Retinal pigment epithelial cell (primary cell): ENCODE measurements around the gene CHRM2.

Experiments
- DNase-seq: peaks from one replicate; pipeline ENCODE4 v3.0.0-alpha.2; 2010; ENCODE audit warnings: low read depth
- H3K4me3 ChIP-seq: 2 replicates; pipeline ENCODE4 v1.5.1; 2011; ENCODE audit warnings: mild to moderate bottlenecking, low read length, control low read depth, moderate library complexity
- TF ChIP-seq, protein P1 (sequence below): conservative IDR thresholded peaks from 2 replicates; pipeline ENCODE4 v1.5.1; 2011; ENCODE audit warnings: low read depth, low read length, control low read depth, inconsistent platforms

The CHRM2 gene

DNA sequence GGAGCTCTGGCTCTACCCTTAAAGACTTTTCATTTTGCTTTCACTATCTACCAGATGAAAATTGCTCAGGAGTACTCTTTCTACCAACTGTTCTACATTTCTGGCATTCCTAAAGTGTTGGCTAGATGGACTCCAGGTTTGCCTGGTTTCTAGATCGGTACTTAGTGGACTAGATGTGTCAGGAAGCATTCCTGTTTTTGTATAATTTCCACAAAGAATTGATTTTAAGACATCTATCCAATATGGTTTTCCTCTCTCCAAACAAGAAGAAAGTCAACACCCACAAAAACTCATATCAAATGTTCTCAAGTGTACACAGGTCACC, 157.7 kb downstream of the CHRM2 start:
- no peak overlapping the region for H3K4me3 ChIP-seq

DNA sequence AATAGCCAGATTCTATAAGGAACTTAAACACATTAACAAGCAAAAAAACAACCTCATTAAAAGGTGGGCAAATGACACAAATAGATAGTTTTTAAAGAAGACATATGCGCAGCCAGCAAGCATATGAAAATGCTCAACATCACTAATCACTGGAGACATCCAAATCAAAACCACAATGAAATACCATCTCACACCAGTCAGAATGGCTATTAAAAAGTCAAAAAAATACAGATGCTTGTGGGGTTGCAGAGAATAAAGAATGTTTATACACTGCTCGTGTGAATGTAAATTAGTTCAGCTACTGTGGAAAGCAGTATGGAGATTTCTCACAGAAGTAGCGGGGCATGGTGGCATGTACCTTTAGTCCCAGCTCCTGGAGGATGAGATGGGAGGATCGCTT, 164.0 kb downstream of the CHRM2 start:
- H3K4me3 ChIP-seq: no peak overlapping the region
- DNase-seq: no peak
- TF ChIP-seq, protein P1, sequence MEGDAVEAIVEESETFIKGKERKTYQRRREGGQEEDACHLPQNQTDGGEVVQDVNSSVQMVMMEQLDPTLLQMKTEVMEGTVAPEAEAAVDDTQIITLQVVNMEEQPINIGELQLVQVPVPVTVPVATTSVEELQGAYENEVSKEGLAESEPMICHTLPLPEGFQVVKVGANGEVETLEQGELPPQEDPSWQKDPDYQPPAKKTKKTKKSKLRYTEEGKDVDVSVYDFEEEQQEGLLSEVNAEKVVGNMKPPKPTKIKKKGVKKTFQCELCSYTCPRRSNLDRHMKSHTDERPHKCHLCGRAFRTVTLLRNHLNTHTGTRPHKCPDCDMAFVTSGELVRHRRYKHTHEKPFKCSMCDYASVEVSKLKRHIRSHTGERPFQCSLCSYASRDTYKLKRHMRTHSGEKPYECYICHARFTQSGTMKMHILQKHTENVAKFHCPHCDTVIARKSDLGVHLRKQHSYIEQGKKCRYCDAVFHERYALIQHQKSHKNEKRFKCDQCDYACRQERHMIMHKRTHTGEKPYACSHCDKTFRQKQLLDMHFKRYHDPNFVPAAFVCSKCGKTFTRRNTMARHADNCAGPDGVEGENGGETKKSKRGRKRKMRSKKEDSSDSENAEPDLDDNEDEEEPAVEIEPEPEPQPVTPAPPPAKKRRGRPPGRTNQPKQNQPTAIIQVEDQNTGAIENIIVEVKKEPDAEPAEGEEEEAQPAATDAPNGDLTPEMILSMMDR: no peak

More for the DNA sequence above, 157.7 kb downstream of the CHRM2 start:
- TF ChIP-seq, protein P1: no peak
- no peak for DNase-seq

DNA sequence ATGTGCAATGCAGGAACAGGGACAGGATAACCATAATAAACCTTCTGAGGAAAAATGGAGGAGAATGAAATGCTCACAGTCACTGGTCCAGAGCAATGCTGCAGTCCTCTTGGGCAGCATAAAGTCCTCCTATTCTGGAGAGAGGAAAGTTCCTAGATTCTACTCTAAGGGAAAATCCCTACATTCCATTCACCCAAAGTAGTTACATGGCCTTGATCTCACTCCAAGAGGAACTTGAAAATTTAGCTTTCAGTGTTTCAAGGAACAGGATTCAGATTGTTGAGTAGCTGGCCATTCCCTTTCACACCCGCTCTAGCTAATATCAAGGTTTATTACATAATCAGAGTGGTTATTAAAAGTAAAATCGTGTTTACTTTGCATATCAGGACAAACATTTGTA, 168.3 kb downstream of the CHRM2 start:
- TF ChIP-seq, protein P1: no peak
- DNase-seq: no peak
- no peak overlapping the region for H3K4me3 ChIP-seq

DNA sequence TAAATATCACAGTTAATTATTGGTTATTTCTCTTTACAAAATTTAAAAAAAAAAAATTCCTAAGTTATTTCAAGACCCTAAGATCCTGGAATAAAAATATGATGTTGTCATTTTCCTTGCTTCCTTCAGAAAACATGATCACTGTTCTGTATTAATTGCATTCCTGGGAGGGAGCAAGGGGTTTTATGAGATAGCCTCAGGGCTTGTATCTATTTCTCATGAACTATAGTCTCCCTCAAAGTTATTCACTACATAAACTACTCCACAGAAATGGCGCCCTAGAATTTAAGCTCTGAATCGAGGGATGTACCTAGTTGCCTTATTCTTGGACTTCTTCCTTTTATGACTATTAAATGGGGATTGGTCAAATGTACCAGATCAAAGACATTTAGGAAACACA, 170.3 kb downstream of the CHRM2 start:
- TF ChIP-seq, protein P1: no peak
- DNase-seq: no peak
- H3K4me3 ChIP-seq: no peak overlapping the region

DNA sequence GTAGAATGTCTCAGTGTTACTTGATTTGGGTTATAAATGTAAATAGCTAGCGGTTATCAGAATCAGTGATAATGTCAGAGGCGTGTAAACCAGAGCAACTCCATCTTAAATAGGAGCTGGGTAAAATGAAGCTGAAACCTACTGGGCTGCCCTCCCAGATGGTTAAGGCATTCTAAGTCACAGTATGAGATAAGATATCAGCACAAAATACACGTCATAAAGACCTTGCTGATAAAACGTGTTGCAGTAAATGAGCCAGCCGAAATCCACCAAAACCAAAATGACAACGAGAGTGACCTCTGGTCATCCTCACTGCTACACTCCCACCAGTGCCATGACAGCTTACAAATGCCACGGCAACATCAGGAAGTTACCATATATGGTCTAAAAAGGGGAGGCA, 172.3 kb downstream of the CHRM2 start:
- no peak overlapping the region for H3K4me3 ChIP-seq
- TF ChIP-seq, protein P1: no peak
- no peak for DNase-seq

DNA sequence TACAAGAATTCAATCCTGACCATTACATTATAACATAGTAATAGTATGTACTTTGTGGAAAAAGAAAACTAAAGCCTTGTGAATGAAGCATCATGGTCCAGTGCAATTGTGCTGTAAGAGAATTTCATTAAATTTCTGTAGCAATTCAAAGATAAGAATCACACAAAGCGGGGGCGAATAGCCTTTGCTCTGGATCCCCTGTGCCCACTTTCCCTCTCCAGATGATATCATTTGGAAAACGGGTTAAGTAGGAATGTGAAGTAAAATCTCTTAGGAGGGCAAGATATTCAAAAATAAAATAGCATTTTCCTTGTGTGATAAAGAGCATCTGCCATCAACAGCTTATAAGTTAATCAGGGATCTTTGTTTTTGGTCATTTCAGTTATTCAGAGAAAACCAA, 177.1 kb downstream of the CHRM2 start:
- no peak for DNase-seq
- TF ChIP-seq, protein P1: no peak
- no peak overlapping the region for H3K4me3 ChIP-seq

DNA sequence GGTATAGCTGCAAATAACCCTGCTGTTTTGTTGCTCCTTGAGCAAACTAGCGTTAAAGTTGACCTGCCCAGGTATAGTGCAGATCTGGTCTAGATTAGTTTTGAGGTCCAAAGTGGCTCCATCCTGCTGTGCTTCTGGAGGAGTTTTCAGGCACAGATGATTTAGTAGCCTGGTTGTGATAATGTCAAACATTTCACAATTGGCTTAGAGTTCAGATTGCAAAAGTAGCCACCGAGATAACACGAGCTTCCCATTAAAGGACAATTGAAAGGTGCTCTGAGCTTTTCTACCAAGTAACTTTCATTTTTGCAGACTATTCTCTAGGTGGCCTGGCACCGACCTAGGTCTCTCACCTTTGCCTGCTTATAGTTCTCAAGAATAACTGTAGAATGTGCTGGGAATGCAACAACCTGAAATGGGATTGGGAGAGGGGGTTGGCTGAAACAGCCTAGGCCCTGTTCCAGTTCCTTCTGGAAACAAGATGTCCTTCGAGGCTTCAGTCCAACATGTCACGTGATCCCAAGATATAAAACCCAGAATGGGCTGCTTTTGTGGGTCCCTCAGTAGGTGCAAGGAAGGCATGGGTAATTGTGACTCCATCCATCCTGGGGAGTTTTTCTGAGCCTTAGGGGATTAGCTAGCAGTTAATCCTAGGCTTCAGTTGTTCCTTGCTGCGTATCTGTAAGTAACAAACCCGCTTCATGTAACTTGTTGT, 201.0 kb downstream of the CHRM2 start:
- no peak for DNase-seq
- no peak overlapping the region for H3K4me3 ChIP-seq
- TF ChIP-seq, protein P1: no peak
